H9 (cell line): ENCODE results near the gene GNB4. TPM values are rescaled to one million over a fixed set of nuclear protein-coding genes. Genes with fewer than 3 reads are reported as not detected.

ENCODE experiments used
- DNase-seq: peaks from one replicate; pipeline ENCODE4 v3.0.0-alpha.2; 2017
- H2AFZ ChIP-seq: one replicate; pipeline ENCODE4 v1.6.1; 2013; ENCODE audit warnings: mild to moderate bottlenecking, low read length, control low read depth, moderate library complexity
- H2AK5ac ChIP-seq: 2 replicates; pipeline ENCODE4 v1.6.1; 2013; ENCODE audit warnings: low read length, control low read depth, mixed read lengths; ENCODE audit not compliant: insufficient read length
- H2BK120ac ChIP-seq: one replicate; pipeline ENCODE4 v1.6.1; 2013; ENCODE audit warnings: low read depth, mild to moderate bottlenecking, low read length, control low read depth, inconsistent platforms; ENCODE audit not compliant: poor library complexity, severe bottlenecking
- H2BK12ac ChIP-seq: 2 replicates; pipeline ENCODE4 v1.6.1; 2013; ENCODE audit warnings: low read length, control low read depth, mixed read lengths, low read depth; ENCODE audit not compliant: insufficient read length
- H2BK15ac ChIP-seq: 2 replicates; pipeline ENCODE4 v1.6.1; 2013; ENCODE audit warnings: low read depth, low read length, control low read depth
- H2BK20ac ChIP-seq: one replicate; pipeline ENCODE4 v1.6.1; 2013; ENCODE audit warnings: low read depth, mild to moderate bottlenecking, low read length, control low read depth, inconsistent platforms; ENCODE audit not compliant: poor library complexity, severe bottlenecking
- H2BK5ac ChIP-seq: 2 replicates; pipeline ENCODE4 v1.6.1; 2013; ENCODE audit warnings: low read length, control low read depth, mixed read lengths; ENCODE audit not compliant: insufficient read length
- H3K14ac ChIP-seq: 2 replicates; pipeline ENCODE4 v1.6.1; 2013; ENCODE audit warnings: low read length, control low read depth; ENCODE audit not compliant: insufficient read depth
- H3K18ac ChIP-seq: 2 replicates; pipeline ENCODE4 v1.6.1; 2013; ENCODE audit warnings: low read depth, mild to moderate bottlenecking, mixed read lengths, low read length, control low read depth; ENCODE audit not compliant: insufficient read length
- H3K23ac ChIP-seq: 2 replicates; pipeline ENCODE4 v1.6.1; 2013; ENCODE audit warnings: low read length, control low read depth, mixed read lengths, low read depth; ENCODE audit not compliant: insufficient read length
- H3K23me2 ChIP-seq: 2 replicates; pipeline ENCODE4 v1.6.1; 2013; ENCODE audit warnings: low read depth, mild to moderate bottlenecking, mixed read lengths, low read length, control low read depth; ENCODE audit not compliant: insufficient read length, poor library complexity, severe bottlenecking
- H3K27ac ChIP-seq: 2 replicates; pipeline ENCODE4 v1.5.1; 2013; ENCODE audit warnings: low read length, control low read depth, mixed read lengths, low read depth; ENCODE audit not compliant: insufficient read length
- H3K27me3 ChIP-seq: 2 replicates; pipeline ENCODE4 v1.6.1; 2013; ENCODE audit warnings: low read length, control low read depth, inconsistent platforms; ENCODE audit not compliant: insufficient read depth
- H3K4ac ChIP-seq: 2 replicates; pipeline ENCODE4 v1.6.1; 2013; ENCODE audit warnings: low read depth, mild to moderate bottlenecking, control low read depth, inconsistent platforms, low read length, moderate library complexity
- H3K4me1 ChIP-seq: 2 replicates; pipeline ENCODE4 v1.6.1; 2013; ENCODE audit warnings: low read length, control low read depth, inconsistent platforms; ENCODE audit not compliant: insufficient read depth
- H3K4me2 ChIP-seq: 2 replicates; pipeline ENCODE4 v1.6.1; 2013; ENCODE audit warnings: low read length, control low read depth, mixed read lengths; ENCODE audit not compliant: insufficient read length, insufficient read depth
- H3K56ac ChIP-seq: 2 replicates; pipeline ENCODE4 v1.6.1; 2013; ENCODE audit warnings: low read depth, mild to moderate bottlenecking, mixed read lengths, low read length, control low read depth; ENCODE audit not compliant: insufficient read length
- H3K79me1 ChIP-seq: 2 replicates; pipeline ENCODE4 v1.6.1; 2013; ENCODE audit warnings: low read depth, mild to moderate bottlenecking, moderate library complexity, low read length, control low read depth, inconsistent platforms; ENCODE audit not compliant: insufficient read depth, poor library complexity, severe bottlenecking
- H3K79me2 ChIP-seq: 2 replicates; pipeline ENCODE4 v1.6.1; 2013; ENCODE audit warnings: low read length, control low read depth, inconsistent platforms; ENCODE audit not compliant: insufficient read depth
- H3K9ac ChIP-seq: 2 replicates; pipeline ENCODE4 v1.6.1; 2013; ENCODE audit warnings: low read length, control low read depth, mixed read lengths; ENCODE audit not compliant: insufficient read length; ENCODE audit errors: extremely low read depth
- H3K9me3 ChIP-seq: one replicate; pipeline ENCODE4 v1.6.1; 2013; ENCODE audit warnings: low read depth, low read length, inconsistent platforms; ENCODE audit not compliant: control insufficient read depth
- H3T11ph ChIP-seq: one replicate; pipeline ENCODE4 v1.6.1; 2013; ENCODE audit warnings: mild to moderate bottlenecking, low read length, control low read depth, inconsistent platforms
- H4K20me1 ChIP-seq: one replicate; pipeline ENCODE4 v1.6.1; 2013; ENCODE audit not compliant: control insufficient read depth, insufficient read length, insufficient read depth
- H4K5ac ChIP-seq: 2 replicates; pipeline ENCODE4 v1.6.1; 2013; ENCODE audit warnings: low read depth, mild to moderate bottlenecking, mixed read lengths, low read length, control low read depth; ENCODE audit not compliant: insufficient read length
- H4K8ac ChIP-seq: replicated peaks from 2 replicates; pipeline ENCODE4 v1.6.1; 2013; ENCODE audit warnings: low read length, control low read depth, mixed read lengths, low read depth; ENCODE audit not compliant: insufficient read length
- H4K91ac ChIP-seq: 2 replicates; pipeline ENCODE4 v1.6.1; 2013; ENCODE audit warnings: low read depth, mild to moderate bottlenecking, moderate library complexity, mixed read lengths, low read length, control low read depth; ENCODE audit not compliant: insufficient read length
- H3K27ac Mint-ChIP-seq, 3 experiments: 2 replicates in 2 of 3; 3 replicates in 1 of 3; pipeline ENCODE4 v1.8.0; 2020 to 2021; ENCODE audit warnings: mixed read lengths in 3 of 3, mild to moderate bottlenecking in 1 of 3, moderate library complexity in 1 of 3
- H3K27me3 Mint-ChIP-seq: 2 replicates; pipeline ENCODE4 v1.8.0; 2021; ENCODE audit warnings: low read depth, mild to moderate bottlenecking, moderate library complexity, mixed read lengths
- H3K36me3 Mint-ChIP-seq, 3 experiments: 2 replicates in 2 of 3; 3 replicates in 1 of 3; pipeline ENCODE4 v1.8.0; 2020 to 2021; ENCODE audit warnings: low read depth in 3 of 3, mixed read lengths in 3 of 3; ENCODE audit not compliant: insufficient read depth in 1 of 3
- H3K4me1 Mint-ChIP-seq, 2 experiments: 2 replicates each; pipeline ENCODE4 v1.8.0; 2020; ENCODE audit warnings: mixed read lengths in 2 of 2
- H3K4me3 Mint-ChIP-seq, 2 experiments: 2 replicates in 1 of 2; 3 replicates in 1 of 2; pipeline ENCODE4 v1.8.0; 2020 to 2021; ENCODE audit warnings: mild to moderate bottlenecking in 2 of 2, mixed read lengths in 2 of 2, moderate library complexity in 1 of 2
- H3K9me3 Mint-ChIP-seq, 2 experiments: 2 replicates in 1 of 2; 3 replicates in 1 of 2; pipeline ENCODE4 v1.8.0; 2020; ENCODE audit warnings: mild to moderate bottlenecking in 2 of 2, mixed read lengths in 2 of 2, moderate library complexity in 1 of 2
- whole genome bisulfite sequencing: extraction: QIAGEN DNeasy Blood & Tissue Kit; methylation state at CpG from one replicate; pipeline ENCODE4 v1.1.7; 2013; ENCODE audit warnings: missing lambda C conversion rate, low lambda C conversion rate, mixed read lengths; ENCODE audit not compliant: insufficient read length; ENCODE audit errors: extremely low coverage; 5-methylcytosine and 5-hydroxymethylcytosine counted together
- total RNA-seq: library from RNA; stranded (reverse); gene quantifications from 2 replicates; pipeline ENCODE4 v1.2.1, GENCODE V29; 2021
- TF ChIP-seq, protein P1 (sequence below): fragments of 200-600 bp; sonication (generic); conservative IDR thresholded peaks from 3 replicates; pipeline ENCODE4 v1.8.0; 2021; ENCODE audit warnings: antibody characterized with exemption, mild to moderate bottlenecking

Gene GNB4
- total RNA-seq, 1 experiment from 2014 or later, result 25.0 TPM

- no peak for DNase-seq
- no peak overlapping the region for H4K5ac ChIP-seq
- WGBS, result no CpG with 5 or more reads among the region's 2 CpGs
Observed at GRCh38 chr3:179449636-179450035, 1.6 kb downstream of the GNB4 start.

More at GRCh38 chr3:179449636-179450035, 1.6 kb downstream of the GNB4 start:
- Histone ChIP-seq H2BK5ac (no peak overlapping the region), H3K79me1 (no peaks in the 10 kb centered on the region), H2BK15ac (no peak overlapping the region), H3K27me3 (no peaks in the 10 kb centered on the region; the same call in 1 of the 2 replicates), H4K20me1 (no peaks in the 10 kb centered on the region), H3K14ac (no peak overlapping the region), H2AK5ac (no peak overlapping the region), H3K23me2 (peaks cover 7% of the 10 kb centered on the region), H3K9ac (no peak overlapping the region), H3K56ac (no peak overlapping the region), H3K4me2 (no peak overlapping the region), H3K9me3 (no peaks in the 10 kb centered on the region), H4K8ac (no peak overlapping the region), H3K4ac (no peak overlapping the region), H3K4me1 (peaks cover 10% of the 10 kb centered on the region), H3K18ac (no peak overlapping the region), H3K23ac (no peak overlapping the region), H3K79me2 (peaks cover 2% of the 10 kb centered on the region; the same call in 1 of the 2 replicates), H3T11ph (no peak overlapping the region), H2BK20ac (no peak overlapping the region), H3K27ac (no peak overlapping the region), H2BK120ac (no peak overlapping the region), H2AFZ (no peak overlapping the region), H2BK12ac (no peak overlapping the region), H4K91ac (no peak overlapping the region)
- TF ChIP-seq, protein P1, sequence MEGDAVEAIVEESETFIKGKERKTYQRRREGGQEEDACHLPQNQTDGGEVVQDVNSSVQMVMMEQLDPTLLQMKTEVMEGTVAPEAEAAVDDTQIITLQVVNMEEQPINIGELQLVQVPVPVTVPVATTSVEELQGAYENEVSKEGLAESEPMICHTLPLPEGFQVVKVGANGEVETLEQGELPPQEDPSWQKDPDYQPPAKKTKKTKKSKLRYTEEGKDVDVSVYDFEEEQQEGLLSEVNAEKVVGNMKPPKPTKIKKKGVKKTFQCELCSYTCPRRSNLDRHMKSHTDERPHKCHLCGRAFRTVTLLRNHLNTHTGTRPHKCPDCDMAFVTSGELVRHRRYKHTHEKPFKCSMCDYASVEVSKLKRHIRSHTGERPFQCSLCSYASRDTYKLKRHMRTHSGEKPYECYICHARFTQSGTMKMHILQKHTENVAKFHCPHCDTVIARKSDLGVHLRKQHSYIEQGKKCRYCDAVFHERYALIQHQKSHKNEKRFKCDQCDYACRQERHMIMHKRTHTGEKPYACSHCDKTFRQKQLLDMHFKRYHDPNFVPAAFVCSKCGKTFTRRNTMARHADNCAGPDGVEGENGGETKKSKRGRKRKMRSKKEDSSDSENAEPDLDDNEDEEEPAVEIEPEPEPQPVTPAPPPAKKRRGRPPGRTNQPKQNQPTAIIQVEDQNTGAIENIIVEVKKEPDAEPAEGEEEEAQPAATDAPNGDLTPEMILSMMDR, result no peak
- peak overlapping the region in 1 of 2 experiments; percentile 92; a peak in 3 of 5 replicates for H3K4me3 Mint-ChIP-seq
- no peaks in the 10 kb centered on the region; a peak in 2 of 7 replicates for H3K36me3 Mint-ChIP-seq
- H3K4me1 Mint-ChIP-seq, result peaks cover 36 to 49% of the 10 kb centered on the region in 2 experiments
- peaks cover 0 to 3% of the 10 kb centered on the region in 2 experiments; a peak in 2 of 5 replicates for H3K9me3 Mint-ChIP-seq
- peaks cover 9% of the 10 kb centered on the region for H3K27me3 Mint-ChIP-seq
- H3K27ac Mint-ChIP-seq, result no peak overlapping the region
